GM10266 (cell line): ENCODE data around the gene NME1.

Experiments
- DNase-seq: peaks from one replicate; pipeline ENCODE4 v3.0.0; 2012; ENCODE audit errors: extremely low spot score
- CTCF ChIP-seq: IDR thresholded peaks from 2 replicates; pipeline ENCODE4 v1.5.1; 2012; ENCODE audit warnings: mild to moderate bottlenecking, low read depth; ENCODE audit not compliant: control insufficient read depth, insufficient read depth; ENCODE audit errors: missing control alignments

Gene NME1

GRCh38 chr17:51185763-51186332 is 32.5 kb downstream of the NME1 start:
- TF ChIP-seq CTCF, result no peak
- no peak for DNase-seq

DNA sequence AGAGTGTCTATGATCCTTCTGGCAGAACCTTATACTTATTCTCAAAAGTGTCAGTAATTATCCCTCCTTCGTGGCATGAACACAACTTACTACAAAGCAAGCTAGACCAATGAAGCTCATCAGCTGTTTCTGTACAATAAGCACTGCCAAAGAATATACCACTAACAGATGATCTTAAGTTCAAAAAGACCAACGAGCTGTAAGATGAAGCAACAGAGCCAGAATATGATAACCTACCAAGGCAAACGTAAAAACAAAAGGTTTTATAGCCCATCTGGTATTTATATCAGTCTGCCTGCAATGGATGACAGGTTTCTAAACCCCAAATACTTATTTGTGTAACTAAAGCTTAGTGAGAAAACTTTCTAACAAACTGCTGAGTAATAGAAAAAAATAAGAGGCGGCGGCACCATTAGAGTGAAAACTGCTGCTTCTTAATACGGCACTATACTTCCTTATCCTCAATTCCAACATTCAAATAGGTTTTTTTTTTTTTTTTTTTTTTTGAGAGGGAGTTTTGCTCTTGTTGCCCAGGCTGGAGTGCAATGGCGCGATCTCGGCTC is 35.0 kb downstream of the NME1 start:
- TF ChIP-seq CTCF, result no peak
- DNase-seq, result no peak

DNA sequence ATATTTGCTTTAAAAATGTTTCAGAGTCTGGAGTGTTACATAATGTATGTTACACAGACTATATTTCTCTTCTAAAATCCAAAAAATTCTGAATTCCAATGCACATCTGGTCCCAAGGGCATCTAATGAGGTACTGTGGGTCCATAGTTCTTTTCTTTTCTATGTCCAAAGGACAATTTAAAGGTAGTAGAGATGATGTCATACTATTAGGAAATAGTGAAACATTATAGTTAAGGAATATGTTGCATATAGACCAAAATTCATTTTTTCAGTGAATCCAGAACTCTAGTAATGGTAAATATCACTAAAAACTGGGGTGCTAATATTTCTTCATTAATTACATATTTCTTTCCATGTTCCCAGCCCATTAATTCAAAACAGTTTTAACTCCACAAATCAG is 35.8 kb downstream of the NME1 start:
- TF ChIP-seq CTCF, result no peak

DNA sequence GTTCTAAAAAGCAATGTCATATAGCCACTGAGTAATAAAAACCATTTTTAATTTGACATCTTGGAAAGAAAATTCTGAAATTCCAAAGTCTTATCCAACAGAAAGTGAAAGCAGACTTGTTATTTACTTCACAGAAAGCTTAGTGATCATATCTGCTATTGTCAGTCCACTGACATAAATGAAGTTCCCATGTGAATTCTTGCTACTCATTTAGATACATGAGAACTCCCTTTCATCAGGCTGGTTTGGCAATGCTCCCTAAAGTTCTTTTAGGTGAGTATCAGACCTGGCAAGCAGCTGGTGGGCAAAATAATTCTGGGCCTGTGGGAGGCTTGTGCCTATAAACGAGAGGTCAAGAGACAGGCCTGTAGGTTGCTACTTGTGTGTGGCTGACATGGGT is 36.3 kb downstream of the NME1 start:
- no peak for TF ChIP-seq CTCF
- DNase-seq, result no peak

More for the DNA sequence above, 35.8 kb downstream of the NME1 start:
- no peak for DNase-seq

DNA sequence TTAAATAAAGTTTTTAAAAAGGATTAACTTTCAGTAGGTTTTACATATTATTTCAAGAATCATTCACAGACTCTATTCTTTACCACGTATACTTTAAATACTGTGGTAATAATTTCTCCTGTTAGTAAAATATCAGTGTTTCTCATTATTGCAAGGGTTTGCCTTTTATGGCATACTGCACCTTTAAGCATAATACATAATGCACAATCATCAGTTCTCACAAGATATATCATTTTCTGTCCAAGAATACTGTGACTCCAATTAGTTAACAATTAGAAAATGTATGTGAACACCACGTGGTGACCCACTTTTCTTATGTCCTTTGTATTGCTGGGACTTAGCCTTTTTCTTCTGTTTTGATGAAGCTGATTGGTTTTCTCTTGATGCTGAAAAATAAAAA is 38.5 kb downstream of the NME1 start:
- no peak for TF ChIP-seq CTCF
- DNase-seq, result no peak

DNA sequence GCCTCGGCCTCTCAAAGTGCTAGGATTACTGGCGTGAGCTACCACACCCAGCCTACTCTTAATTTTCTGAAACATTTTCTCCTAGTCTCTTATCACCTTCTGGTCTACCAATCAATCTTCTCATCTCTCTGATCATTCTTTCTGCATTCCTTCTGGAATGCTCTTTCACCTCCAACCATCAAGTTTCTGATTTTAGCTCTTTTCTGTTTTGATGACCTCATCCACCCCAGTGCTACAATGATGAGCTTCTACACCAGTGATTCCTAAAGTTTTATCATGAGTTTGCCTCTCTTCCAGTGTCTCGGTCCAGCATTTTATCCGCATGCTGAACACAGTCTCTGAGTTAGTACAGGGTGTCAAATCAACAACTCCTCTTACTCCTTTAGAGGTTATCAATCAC is 44.4 kb downstream of the NME1 start:
- no peak for TF ChIP-seq CTCF

GRCh38 chr17:51200295-51200694 is 46.9 kb downstream of the NME1 start:
- no peak for DNase-seq
- no peak for TF ChIP-seq CTCF

More for the DNA sequence above, 44.4 kb downstream of the NME1 start:
- DNase-seq, result no peak
